GM19468 (cell line): ENCODE data around the gene LIAS.
"Not testable (repeated sequence)": the region's sequence is repeated elsewhere in the genome, so short reads cannot be mapped to it uniquely, and the experiment has no call there.

Source experiments
- ATAC-seq: cut with Tn5 transposase; IDR thresholded peaks from one replicate; pipeline ENCODE4 v1.9.1; 2021; ENCODE audit warnings: mild to moderate bottlenecking, moderate library complexity, moderate number of reproducible peaks; ENCODE audit not compliant: unreplicated experiment; ENCODE audit errors: extremely low read depth

Gene LIAS

GRCh38 chr4:39452153-39452859 lies 6.5 kb upstream of the LIAS start:
- no peak for ATAC-seq

GRCh38 chr4:39452860-39453587 lies 5.8 kb upstream of the LIAS start:
- no peak for ATAC-seq

- ATAC-seq, result no peak
Observed at GRCh38 chr4:39453738-39454137, 5.1 kb upstream of the LIAS start.

- ATAC-seq, result no peak
Observed at GRCh38 chr4:39455486-39455885, 3.4 kb upstream of the LIAS start.

GRCh38 chr4:39456946-39457763 lies 1.7 kb upstream of the LIAS start:
- ATAC-seq, result no peak

- not testable (repeated sequence) for ATAC-seq
Observed at GRCh38 chr4:39458161-39458504, 723 bp upstream of the LIAS start.

- ATAC-seq, result no peak
Observed at GRCh38 chr4:39464886-39465501, 6.1 kb downstream of the LIAS start.

- ATAC-seq, result no peak
Observed at GRCh38 chr4:39466747-39467146, 7.9 kb downstream of the LIAS start.

GRCh38 chr4:39467464-39467863 lies 8.6 kb downstream of the LIAS start:
- ATAC-seq, result no peak

- peak; percentile 45 for ATAC-seq
Observed at GRCh38 chr4:39469429-39470077, 10.7 kb downstream of the LIAS start.

- ATAC-seq, result no peak
Observed at GRCh38 chr4:39470402-39470801, 11.5 kb downstream of the LIAS start.

GRCh38 chr4:39472396-39472795 lies 13.5 kb downstream of the LIAS start:
- no peak for ATAC-seq

- ATAC-seq, result no peak
Observed at GRCh38 chr4:39476187-39476895, 17.5 kb downstream of the LIAS start.

- ATAC-seq, result no peak
Observed at GRCh38 chr4:39480251-39480650, 21.4 kb downstream of the LIAS start.

- ATAC-seq, result no peak
Observed at GRCh38 chr4:39480902-39481695, 22.2 kb downstream of the LIAS start.

GRCh38 chr4:39484582-39485272 lies 25.9 kb downstream of the LIAS start:
- no peak for ATAC-seq

GRCh38 chr4:39486221-39486804 lies 27.5 kb downstream of the LIAS start:
- no peak for ATAC-seq

GRCh38 chr4:39490322-39490721 lies 31.5 kb downstream of the LIAS start:
- no peak for ATAC-seq
